HG02870 (cell line): ENCODE measurements around the gene NUCKS1.
"Not testable (repeated sequence)": the region's sequence is repeated elsewhere in the genome, so short reads cannot be mapped to it uniquely, and the experiment has no call there.

Source experiments
- ATAC-seq: cut with Tn5 transposase; IDR thresholded peaks from one replicate; pipeline ENCODE4 v1.9.1; 2021; ENCODE audit warnings: mild to moderate bottlenecking, moderate library complexity; ENCODE audit not compliant: unreplicated experiment

The NUCKS1 gene

DNA sequence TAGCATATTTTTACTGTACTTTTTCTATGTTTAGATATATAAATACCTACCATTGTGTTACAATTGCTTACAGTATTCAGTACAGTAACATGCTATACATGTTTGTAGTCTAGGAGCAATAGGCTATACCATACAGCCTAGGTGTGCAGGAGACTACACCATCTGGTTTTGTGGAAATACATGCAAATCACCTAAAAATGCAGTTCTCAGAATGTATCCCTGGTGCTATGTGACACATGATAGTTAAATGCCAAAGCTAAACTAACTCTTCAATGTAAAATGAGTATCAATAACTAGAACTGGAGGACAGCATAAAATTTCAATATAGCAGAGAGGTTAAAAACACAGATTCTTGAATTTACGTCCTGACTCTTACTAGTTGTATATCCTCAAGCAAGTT is 14.8 kb downstream of the NUCKS1 start:
- ATAC-seq, result no peak

DNA sequence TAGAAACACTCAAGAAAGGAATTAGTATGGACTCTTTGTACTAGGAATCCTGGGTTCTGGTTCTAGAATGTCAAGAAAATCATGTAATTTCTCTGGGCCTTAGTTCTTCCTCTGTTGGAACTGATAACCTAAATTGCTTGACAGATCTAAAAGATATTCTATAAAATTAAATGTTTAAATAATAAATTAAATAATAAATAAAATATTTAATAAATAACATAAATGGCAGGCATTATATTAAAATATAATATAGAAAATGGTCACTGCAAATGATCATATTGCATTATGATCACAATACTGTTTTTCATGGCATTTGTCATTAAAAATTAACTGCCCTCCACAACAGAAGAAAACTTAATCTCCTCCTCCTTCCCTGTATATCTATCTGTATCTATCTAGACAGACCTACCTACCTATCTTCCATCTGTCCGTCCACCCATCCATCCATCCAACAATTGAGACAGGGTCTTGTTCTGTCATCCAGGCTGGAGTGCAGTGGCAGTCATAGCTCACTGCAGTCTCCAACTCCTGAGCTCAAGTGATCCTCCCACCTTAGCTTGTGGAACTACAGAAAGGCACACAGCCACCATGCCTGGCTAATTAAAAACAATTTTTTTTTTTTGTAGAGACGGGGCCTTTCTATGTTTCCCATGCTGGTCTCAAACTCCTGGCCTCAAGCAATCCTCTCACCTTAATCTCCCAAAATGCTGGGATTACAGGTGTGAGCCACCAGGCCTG is 16.4 kb downstream of the NUCKS1 start:
- no peak for ATAC-seq

DNA sequence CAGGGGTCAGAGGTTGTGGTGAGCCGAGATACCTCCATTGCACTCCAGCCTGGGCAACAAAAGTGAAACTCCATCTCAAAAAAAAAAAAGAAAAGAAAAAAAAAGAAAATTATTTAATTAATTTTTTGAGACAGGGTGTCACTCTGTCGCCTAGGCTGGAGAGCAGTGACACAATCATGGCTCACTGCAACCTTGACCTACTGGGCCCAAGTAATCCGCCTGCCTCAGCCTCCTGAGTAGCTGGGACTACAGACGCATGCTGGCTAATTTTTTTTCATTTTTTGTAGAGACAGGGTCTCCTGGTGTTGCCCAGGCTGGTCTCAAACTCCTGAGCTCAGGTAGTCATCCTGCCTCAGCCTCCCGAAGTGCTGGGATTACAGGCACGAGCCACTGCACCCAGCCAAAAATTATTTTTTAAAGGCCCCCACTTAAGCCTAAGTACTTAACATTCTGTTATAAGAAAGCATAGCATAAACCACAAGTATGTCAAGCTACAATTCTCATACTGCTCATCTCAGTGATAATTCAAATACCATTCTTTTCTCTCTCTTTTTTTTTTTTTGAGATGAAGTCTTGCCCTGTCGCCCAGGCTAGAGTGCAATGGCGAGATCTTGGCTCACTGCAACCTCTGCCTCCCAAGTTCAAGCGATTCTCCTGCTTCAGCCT is 19.9 kb downstream of the NUCKS1 start:
- no peak for ATAC-seq

DNA sequence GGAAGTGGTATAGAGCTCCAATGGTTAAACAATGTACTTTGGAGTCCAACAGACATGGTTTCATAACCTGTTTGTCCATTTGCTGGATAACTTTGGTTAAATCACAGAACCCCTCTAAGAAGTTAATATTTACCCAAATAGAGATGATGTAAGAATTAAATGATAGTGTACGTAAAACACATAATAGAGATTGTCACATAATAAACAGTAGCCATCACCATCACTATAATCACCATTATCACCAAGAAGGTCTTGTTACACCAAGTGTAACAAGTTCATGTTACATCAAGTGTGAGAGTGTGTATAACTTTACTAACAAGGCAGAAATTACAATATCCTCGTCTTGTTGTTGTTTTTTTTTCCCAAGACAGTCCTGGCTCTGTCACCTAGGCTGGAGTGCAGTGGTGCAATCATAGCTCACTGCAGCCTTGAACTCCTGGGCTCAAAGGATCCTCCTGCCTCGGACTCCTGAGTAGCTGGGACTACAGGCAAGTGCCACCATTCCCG is 23.3 kb downstream of the NUCKS1 start:
- ATAC-seq, result no peak

DNA sequence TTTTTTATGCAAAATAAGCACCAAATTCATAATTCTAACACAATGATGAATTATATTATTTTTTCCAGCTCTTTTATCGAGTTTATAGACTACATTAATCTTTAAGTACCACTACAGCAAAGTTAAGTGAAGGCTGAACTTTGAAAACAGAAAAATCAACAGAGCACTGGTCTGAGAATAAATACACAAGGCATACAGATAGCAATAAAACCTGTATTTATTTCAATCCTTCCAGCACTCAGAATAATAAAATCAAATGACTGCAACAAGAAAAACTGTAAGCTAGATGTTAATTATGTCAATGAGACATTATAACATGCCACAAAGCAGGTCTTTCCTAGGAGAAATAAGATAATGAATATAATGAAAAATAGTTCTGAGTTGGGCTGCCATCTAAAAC is 24.5 kb downstream of the NUCKS1 start:
- no peak for ATAC-seq

DNA sequence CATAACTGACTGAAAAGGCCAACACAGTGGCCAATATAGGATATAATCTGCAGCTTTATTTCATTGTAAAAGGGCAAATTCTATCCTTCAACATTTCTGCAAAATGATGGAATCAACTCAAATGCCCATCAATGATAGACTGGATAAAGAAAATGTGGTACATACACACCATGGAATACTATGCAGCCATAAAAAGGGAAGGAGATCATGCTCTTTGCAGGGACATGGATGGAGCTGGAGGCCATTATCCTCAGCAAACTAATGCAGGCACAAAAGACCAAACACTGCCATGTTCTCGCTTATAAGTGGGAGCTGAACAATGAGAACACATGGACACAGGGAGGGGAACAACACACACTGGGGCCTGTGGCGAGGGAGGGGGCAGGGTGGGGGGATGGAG is 29.2 kb downstream of the NUCKS1 start:
- not testable (repeated sequence) for ATAC-seq

DNA sequence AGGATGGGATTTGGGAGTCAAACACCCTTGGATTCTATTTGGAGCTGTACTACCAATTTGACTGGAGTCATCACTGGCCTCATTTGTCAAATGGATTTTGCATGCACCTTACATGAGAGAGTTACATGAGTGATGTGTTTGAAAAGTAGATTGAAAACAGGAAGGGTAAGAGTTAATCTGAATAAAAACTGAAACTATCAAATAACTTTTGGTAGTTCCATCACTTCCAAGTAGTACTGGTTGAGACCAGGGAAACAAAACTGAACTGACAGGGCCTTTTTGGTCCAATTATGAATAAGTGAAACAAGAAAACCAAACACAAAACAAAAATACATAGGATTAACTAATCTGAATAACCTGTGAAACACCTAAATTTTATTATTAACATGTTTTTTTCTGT is 30.2 kb downstream of the NUCKS1 start:
- ATAC-seq, result no peak

DNA sequence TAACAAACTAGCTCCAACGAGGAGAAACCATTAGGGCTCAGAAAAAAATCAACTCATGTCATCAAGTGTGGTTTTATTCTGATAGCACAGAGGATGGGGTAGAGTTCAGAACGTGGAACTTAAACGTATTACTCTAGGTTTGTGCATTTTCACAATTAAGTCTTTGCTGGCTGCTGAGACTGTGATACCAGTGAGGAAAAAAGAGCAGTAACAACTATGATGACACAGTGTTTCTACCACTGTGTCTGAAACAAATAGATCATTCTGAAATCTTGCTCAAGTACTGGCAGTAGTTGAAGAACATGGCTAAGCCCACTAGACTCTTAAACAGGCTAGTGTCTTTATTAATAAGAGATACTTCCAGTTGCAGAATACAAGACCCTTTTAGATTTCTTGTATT is 31.0 kb downstream of the NUCKS1 start:
- ATAC-seq, result no peak

DNA sequence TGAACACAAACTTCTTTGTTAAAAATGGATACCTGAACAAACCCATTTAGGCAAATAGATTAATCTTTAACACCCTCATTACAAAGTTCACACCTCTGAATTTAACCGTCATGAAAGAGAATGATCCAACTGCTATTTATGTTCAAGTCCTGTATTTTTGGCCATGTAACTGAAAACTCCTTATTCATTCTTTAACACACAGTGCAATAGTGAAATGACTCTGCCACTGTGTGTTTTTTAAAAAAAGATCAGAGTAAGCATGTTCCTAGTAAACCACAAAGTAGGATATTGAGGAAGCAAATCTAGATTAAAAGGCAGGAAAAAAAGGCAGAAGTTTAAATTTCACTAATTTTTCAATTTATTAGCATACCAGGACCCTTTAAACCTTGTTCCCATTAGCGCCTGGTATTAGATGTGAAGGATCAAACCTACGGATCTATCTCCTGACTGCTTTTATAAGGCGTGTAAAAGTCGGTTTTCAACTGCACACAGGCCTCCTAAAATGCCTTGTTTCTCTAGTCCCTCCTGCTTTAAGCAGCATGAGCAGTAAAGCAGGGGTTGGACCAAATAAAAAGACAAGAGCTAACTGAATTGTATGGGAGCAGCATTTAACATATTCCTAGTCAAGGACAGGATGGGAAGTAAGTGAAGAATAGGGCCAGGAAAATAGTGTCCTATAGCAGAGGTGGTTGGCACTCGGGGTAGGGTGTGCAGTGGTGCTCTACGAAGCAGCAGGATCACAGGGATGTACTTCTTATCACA is 33.4 kb downstream of the NUCKS1 start:
- no peak for ATAC-seq

DNA sequence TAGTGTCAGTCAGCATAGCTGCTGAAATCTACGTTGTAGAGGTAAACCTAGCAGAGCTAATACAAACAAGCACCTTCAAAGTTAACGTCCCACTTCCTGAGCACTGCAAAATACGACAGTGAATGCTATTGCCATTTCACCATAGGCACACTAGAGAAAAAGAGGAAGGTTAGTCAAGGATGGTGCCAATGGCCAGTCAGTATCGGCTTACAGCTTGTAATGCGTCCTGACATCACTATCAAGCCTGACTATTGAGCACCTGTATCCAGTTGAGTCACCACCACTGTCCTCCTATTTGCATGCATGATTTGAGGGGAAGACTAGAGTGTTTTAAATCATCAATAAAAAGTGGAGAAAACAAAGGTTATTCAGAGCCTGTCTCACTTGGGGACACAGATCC is 34.4 kb downstream of the NUCKS1 start:
- ATAC-seq, result no peak

DNA sequence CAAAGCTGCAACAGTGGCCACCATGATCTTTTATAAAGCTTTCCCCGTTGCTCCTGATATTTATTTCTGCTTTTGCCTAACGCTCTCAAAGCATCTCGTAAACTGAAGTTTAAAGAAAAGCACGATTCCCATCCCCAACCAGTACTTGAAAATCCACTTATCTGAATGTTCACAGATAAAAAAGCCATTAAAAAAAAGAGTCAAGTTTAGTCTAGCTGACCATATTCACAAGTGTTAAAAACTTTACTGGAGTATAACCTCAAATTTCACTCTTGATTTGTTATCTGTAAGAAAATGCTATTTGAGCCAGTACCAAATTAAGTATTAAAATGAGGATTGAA is 35.1 kb downstream of the NUCKS1 start:
- no peak for ATAC-seq

DNA sequence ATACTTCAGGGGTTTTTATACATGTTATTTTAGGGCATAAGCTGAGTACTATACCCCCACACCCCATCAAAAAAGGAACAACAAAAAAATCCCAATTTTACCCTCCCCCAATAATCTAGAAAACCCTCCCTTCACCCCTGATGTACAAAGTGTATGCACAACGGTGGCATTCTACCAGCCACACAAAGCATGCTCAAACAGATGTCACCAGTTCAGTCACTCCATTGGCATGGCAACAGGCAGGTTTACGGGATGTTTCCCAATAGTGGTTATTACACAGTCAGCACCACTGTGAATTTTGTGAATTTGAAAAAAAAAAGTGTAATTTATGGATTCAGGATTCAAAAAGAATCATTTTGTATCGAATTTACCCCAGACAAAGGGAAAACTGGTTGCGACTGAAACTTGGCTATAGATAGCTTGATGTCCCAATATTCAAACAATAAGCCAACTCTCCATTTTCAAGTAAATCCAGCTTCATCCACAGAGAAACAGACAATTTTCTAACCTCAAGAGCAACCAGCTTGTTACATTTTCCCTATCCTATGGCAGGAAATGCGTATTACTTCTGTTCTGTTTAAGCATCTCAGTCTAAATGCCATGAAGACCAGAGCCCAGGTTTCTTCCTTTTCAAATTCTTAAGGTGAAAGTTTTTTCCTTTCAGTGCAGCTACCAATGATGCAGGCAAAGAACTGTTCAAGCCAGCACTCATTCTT is 35.6 kb downstream of the NUCKS1 start:
- no peak for ATAC-seq

DNA sequence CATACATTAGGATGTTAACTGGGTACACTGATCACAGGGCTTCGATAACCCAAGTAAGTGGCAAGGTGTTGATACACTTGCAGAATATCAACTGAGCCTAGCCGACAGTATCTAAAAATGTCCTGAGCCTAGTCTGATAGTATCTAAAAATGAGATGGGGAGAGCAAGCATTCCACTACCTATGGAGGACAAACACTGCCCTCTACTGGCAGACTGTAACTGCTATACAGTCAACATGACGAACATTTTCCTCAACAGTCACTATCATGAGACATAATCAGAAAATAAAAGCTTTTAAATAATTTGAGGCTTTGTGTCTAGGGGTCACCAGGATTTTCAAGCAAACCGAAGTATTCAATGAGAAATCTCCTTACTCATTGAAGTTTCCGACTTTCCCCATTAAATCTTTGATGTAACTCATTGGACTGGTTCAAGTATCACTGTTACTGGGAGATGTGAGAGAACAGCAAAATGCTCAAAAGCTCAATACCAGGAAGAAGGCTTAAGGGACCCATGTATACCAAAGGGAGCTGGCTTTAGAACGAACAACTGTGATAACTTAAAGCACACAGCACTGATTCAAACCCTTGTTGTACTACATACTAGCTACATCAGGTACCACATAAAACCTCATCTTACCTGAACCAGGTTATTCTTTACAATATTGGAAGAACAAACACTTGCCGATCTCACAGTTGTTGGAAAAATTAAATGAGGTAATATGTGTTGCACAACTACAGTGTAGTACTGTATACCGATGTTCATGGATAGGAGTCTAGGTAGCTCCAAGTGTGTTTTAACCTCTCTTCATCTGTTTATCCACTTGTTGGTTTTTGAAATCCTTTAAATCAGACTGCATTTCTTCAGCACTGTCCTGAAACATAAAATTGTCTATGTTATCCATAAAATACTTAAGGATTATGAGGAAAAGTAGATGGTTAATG is 38.6 kb downstream of the NUCKS1 start:
- no peak for ATAC-seq

DNA sequence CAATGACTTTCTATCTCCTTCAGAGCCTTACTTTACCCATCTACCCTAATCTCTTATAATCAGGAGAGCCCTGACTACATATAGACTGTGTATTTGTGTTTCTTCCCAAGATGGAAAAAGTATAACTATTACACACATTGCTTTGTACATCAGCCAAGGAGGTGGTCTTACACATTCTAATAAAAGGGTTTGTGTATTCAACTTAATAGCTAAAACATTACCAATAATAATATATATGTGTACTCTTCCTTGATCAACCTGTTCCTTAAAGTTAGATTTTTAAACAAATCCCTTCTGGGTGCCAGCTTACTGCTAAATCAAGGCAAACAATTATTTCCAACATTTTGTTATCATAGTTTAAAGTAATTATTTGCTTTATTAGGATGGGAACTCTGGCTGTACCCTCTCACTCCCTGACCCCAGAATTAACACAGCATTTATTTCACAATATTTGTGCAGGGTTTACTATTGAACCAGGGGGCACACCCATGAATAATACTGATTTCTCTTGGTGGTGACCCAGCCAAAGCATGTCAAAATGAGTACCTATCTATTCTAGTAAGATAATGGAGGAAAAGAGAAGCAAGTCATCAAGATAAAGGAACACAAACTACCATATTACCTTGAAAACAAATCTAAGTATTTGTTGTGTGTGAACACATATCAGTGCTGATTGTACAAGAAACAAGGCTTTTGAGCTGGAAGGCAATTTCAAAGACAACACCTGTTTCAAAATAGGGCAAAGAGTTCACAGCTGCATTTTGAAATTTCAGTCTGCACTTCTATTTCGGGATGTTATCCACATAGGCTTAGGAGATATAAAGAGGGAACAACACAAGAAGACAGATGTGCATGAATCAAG is 39.5 kb downstream of the NUCKS1 start:
- no peak for ATAC-seq

DNA sequence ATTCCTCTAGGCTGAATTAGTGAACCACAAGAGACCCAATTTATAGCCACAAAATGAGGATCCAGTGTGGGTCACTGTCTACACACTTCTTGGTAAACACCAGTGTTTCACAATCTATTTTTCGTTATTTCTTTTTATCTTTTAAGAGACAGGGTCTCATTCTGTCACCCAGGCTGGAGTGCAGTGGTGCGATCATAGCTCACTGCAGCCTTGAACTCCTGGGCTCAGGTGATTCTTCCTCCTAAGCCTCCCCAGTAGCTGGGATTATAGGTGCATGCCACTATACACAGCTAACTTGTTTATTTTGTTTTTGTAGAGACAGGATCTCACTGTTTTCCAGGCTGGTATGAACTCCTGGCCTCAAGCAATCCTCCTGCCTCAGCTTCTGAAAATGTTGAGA is 40.3 kb downstream of the NUCKS1 start:
- ATAC-seq, result no peak

DNA sequence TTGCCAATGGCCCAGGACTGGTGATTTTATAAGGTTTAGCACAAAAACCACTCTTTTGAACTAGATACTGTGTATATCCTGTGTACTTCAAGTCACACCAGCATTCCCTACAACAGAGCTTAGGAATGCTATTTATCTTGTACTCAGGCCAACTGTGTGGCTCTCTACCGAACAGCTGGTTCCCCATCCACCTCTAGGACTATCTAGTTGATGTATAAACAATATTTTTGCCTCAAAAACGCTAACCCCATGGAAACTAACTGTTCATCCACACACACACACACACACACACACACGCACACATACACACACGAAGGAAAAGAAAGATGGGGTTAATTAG is 41.0 kb downstream of the NUCKS1 start:
- ATAC-seq, result no peak

DNA sequence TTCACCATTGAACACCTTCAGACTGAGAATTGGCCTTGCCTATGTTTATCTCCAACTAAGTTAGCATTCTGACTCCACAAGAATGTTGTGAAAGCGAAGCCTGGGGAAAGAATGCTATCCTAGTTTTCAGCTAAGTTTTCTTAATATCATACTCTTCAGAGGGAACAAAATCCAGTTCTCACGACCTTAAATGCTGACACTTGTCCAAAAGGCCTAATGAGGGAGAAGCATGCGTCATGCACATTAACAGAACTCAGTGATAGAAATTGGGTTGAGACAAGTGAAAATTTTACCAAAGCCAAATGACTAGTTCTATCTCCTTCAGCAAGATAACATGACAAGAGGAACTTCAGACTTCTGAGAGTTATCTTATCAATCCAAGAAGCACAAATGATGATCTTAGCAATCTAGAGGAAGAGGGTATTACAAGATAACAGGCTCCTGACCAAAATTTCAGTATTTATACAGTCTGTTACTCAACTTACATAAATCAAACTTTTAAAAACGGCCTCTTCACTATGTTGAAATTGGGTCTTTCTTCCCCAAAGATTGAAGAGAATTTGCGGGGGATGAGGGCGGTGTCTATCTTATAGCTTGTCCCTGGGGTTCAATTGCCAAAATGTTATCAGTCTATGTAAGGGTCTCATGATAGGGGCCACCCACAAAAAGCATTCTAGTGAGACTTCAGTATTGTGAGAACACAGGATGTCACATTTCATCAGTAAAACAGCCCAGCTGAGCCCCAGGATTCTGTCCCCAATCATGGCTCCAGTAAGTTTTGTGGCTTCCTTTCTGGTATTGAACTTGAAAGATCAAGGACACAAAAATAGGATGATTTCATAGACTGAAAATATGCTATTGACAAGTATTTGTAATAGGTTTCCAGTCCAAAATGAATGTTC is 43.1 kb downstream of the NUCKS1 start:
- no peak for ATAC-seq

DNA sequence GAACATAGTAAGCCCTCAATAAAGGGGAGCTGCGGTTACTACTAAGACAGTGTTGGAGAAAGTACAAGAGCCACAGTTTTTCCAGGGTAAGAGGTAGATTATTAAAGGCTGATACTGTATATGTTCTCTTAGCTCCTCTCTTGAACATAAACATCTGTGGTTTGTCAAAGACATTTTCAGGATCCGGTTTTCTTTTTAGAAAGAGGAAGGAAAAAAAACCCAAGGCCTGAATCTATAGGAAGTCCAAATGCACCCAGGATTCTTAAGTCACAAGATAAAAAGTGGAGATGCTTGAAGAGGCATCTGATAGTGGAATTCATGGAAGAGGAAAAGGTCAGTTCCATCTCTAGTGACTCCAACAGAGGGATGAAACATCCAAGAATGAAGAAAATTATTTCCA is 45.1 kb downstream of the NUCKS1 start:
- ATAC-seq, result no peak
